Right lung (tissue), 5 donors: Measurements from ENCODE around the gene PSMA8. TPM values are rescaled to one million over a fixed set of nuclear protein-coding genes. Genes with fewer than 3 reads are reported as not detected.
"Not testable (repeated sequence)": the region's sequence is repeated elsewhere in the genome, so short reads cannot be mapped to it uniquely, and the experiment has no call there.

Experiments used
- DNase-seq, 2 donors: peaks; one replicate each; pipeline ENCODE4 v3.0.0-alpha.2; 2013
- polyA plus RNA-seq, 5 donors: library from polyadenylated mRNA; unstranded; fragments of 120-200 nt; gene quantifications; one replicate each; pipeline versions ENCODE4 v1.2.1 to v1.2.3, GENCODE V29; 2013; ENCODE audit warnings: inconsistent platforms in 1 of 5, low replicate concordance in 1 of 5; ENCODE audit not compliant: insufficient read length in 5 of 5, insufficient read depth in 1 of 5

Gene PSMA8
- polyA plus RNA-seq, 5 donors: not detected

DNA sequence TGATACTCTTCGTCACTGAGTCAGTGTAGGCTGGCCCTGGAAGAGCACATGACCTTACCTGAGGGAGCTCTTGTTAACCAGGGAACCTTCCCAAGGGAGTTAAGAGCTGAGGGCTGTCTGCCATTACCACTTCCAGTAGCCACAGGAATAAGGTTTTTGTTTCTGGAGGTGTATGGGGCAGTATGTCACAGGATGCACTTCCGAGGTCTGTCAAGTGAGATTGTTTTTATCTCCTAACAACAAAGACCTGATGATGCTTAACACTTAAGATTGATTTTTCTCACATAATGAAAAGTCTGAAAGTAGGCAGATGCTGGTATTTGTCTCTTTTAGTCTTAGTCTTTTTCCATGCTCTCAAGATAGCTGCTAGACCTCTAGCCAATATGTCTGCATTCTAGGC, 41.8 kb downstream of the PSMA8 start:
- DNase-seq: no peak

DNA sequence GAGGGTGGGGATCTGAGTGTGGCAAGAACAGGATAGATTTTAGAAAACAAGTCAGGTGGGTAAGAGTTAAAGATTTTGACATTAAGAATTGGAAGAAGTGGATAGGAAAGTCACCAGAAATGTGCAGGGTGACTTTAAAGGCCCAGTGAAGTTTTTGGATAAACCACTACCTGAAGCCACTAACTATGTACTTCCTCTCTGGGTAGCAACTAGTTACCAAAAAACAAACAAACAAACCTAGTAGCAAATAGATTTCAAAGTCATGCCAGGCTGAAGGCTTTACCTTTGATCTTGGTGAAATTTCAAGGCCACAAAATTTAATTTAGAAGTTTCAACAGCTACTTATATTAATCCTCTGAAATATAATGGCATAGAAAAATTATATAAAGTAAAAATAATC, 42.5 kb downstream of the PSMA8 start:
- no peak for DNase-seq

DNA sequence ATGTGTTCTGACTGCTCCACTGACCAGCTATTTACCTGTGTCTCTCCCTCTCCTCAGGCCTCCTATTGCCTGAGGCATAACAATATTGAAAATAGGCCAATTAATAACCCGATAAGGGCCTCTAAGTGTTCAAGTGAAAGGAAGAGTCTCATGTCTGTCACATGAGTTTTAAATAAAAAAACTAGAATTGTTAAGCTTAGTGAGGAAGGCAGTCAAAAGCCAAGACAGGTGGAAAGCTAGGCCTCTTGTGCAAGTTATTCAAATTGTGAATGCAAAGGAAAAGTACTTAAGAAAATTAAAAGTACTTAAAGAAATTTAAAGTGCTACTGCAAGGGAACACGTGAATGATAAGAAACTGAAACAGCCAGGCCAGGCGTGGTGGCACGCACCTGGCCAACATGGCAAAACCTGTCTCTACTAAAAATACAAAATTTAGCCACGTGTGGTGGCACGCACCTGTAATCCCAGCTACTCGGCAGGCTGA, 47.7 kb downstream of the PSMA8 start:
- DNase-seq: peak in 1 of 2 donors; percentile 6

GRCh38 chr18:26183395-26184112, 49.9 kb downstream of the PSMA8 start:
- DNase-seq: peak in 1 of 2 donors; percentile 9

GRCh38 chr18:26185267-26185666, 51.6 kb downstream of the PSMA8 start:
- DNase-seq: no peak

GRCh38 chr18:26190506-26190905, 56.8 kb downstream of the PSMA8 start:
- no peak for DNase-seq

GRCh38 chr18:26192233-26192632, 58.6 kb downstream of the PSMA8 start:
- DNase-seq: no peak

DNA sequence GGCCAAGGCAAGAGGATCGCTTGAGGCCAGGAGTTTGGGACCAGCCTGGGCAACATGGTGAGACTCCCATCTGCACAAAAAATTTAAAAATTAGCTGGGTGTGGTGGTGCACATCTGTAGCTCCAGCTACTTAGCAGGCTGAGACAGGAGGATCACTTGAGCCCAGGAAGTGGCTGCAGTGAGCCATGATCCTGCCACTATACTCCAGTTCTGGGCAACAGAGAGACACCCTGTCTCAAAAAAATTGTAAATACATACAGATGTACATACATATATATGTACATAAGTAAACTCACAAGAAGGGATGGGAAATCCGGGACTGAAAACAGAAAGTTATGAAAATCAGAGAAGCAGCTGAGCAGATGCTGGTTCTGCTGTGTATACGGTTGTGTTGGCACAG, 62.9 kb downstream of the PSMA8 start:
- DNase-seq: no peak

- DNase-seq: not testable (repeated sequence)
Observed at GRCh38 chr18:26202001-26202400, 68.3 kb downstream of the PSMA8 start.

- DNase-seq: no peak
Observed at GRCh38 chr18:26205318-26205717, 71.6 kb downstream of the PSMA8 start.

- DNase-seq: no peak
Observed at GRCh38 chr18:26206488-26206887, 72.8 kb downstream of the PSMA8 start.

DNA sequence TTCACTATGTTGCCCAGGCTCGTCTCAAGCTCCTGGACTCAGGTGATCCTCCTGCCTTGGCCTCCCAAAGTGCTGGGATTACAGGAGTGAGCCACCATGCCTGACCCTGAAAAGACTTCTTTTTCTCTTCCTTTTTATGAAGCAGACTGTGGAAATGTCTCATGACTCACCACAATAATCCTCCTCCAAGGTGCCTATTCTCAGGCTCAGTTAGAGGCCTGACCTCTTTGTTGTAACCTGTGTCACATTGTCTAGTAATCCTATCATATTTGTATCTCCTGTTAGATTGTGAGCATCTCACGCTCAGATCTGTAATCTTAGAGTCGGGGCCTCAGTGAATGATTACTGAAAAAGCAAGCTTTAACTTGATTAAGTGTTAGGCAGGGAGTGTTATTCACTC, 74.3 kb downstream of the PSMA8 start:
- DNase-seq: no peak

- DNase-seq: no peak
Observed at GRCh38 chr18:26208977-26209376, 75.3 kb downstream of the PSMA8 start.

DNA sequence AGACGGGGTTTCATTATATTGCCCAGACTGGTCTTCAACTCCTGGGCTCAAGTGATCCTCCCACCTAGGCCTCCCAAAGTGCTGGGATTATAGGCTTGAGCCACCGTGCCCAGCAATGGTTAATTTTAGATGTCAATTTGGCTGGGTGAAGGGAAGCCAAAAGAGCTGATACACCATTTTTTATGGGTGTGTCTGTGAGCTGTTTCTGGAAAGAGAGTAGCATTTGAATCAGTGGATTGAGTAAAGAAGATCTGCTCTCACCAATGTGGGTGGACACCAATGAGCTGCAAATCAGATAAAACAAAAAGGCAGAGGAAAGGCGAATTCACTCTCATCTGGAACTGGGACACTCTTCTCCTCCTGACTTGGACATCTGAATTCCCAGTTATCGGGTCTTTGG, 76.5 kb downstream of the PSMA8 start:
- DNase-seq: no peak

DNA sequence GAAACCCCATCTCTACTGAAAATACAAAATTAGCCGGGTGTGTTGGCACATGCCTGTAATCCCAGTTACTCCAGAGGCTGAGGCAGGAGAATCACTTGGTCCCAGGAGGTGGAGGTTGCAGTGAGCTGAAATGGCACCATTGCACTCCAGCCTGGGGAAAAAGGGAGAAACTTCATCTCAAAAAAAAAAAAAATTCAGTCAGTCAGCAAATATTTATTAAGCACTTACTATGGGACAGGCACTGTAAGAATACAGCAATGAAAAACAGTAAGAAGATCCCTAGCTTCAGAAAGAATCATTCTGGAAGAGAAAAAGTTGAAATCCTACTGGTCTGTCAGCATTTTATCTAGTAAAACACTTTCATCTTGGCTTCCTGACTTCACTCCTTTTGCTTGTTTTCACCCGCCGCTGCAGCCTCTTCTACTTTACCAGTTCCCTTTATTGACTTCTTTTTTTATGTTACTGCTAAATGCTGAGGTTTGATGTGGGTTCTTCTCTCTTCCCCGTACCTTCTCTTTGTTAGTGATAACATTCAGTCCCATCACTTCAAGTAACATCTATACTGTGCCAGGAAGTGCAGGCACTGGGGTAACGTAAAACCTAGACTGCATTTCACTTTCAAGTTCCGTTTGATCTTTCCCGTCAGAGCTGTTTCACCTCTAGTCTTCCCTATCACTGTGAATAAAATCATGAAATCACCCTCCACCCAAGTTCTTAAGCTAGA, 81.7 kb downstream of the PSMA8 start:
- DNase-seq: no peak

DNA sequence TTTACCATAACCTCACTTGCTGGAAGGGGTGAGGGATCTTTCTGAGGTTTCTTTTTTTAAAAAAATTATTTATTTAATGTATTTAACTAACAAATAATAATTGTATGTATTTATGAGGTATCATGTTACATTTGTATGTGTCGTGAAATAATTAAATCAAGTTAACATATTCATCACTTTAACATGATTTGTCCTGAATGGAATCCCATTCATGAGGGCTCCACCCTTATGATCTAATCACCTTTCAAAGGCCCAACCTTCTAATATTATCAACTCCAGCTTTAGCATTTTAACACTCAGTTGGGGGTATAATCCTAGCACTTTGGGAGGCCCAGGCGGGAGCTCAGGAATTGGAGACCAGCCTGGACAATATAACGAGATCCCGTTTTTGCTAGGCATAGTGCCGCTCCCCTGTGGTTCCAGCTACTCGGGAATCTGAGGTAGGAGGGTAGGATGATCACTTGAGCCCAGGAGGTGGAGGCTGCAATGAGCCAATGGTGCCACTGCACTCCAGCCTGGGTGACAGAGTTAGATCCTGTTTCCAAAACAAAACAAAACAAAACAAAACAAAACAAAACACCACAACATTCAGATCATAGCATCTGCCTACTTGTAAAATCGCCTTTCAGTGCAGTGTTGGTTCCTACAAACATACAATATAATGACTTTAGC, 91.5 kb downstream of the PSMA8 start:
- no peak for DNase-seq

GRCh38 chr18:26225915-26226228, 92.2 kb downstream of the PSMA8 start:
- no peak for DNase-seq

GRCh38 chr18:26226229-26227050, 92.8 kb downstream of the PSMA8 start, which contains the start of gene TAF4B:
TAF4B (plus strand) TSS chr18:26226445; CDS start chr18:26226934, 489 bp downstream.
- DNase-seq: peak; percentile 95

DNA sequence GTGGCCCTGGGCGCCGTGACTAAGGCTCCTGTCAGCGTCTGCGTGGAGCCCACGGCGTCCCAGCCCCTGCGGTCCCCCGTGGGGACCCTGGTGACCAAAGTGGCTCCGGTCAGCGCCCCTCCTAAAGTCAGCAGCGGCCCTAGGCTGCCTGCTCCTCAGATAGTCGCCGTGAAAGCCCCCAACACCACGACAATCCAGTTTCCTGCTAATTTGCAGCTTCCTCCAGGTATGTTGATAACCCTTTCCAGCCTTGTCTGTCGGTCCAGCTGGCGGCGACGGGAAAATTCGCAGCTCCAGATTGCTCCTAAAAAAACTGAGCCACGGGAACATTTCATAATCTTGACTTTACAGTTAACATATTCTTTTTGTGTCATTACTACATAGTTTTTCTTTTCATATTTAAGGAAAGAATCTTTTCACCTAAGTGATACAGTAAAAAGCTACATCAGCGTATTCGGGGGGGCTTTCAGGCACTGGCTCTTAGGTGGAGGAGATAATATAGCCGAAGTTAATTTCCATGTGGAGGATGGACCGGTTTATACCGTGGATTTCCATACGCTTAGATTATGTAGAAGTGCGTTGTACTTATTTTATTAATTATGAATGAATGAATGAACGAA, 93.5 kb downstream of the PSMA8 start:
- peak in 1 of 2 donors; percentile 30 for DNase-seq

- no peak for DNase-seq
Observed at GRCh38 chr18:26228562-26229260, 95.0 kb downstream of the PSMA8 start.

GRCh38 chr18:26230497-26230896, 96.8 kb downstream of the PSMA8 start:
- DNase-seq: no peak
